ENCODE results near the gene RASA3. TPM values are rescaled to one million over a fixed set of nuclear protein-coding genes. Genes with fewer than 3 reads are reported as not detected.

The RASA3 gene
- total and polyA plus RNA-seq, 2 of the 8 experiments (the other 6 are each of a cell fraction or from before 2014, with no cell fraction given), result 7.5 to 21.9 TPM

GRCh38 chr13:113939944-113940297 lies 192.5 kb downstream of the RASA3 start (continued):
- no peak for TF ChIP-seq CTCF (IDR thresholded peaks at IDR 0.05; ENCODE audit: control extremely low read depth in 1 of 3, insufficient read depth in 1 of 3, low read depth in 1 of 3, low read length in 3 of 3)
